HG02642 (cell line): ENCODE data around the gene WDR17.
A peak's percentile ranks its signal among the peaks of the same experiment; 100 is the strongest.

Source experiments
- ATAC-seq: cut with Tn5 transposase; IDR thresholded peaks from one replicate; pipeline ENCODE4 v1.9.1; 2021; ENCODE audit warnings: mild to moderate bottlenecking; ENCODE audit not compliant: unreplicated experiment, poor library complexity

The WDR17 gene

GRCh38 chr4:176065435-176066291 is at the start of gene WDR17:
Gene WDR17, plus strand, starts transcription at chr4:176065841. Its CDS starts 45,740 bp downstream, at chr4:176111581.
- peak; percentile 100 for ATAC-seq

GRCh38 chr4:176016601-176017000 is 49.0 kb upstream of the WDR17 start:
- no peak for ATAC-seq

GRCh38 chr4:176020481-176021085 is 45.1 kb upstream of the WDR17 start:
- ATAC-seq = no peak

- no peak for ATAC-seq
Measured at GRCh38 chr4:176030391-176030790, 35.2 kb upstream of the WDR17 start.

GRCh38 chr4:176031922-176032321 is 33.7 kb upstream of the WDR17 start:
- ATAC-seq = no peak

- ATAC-seq = no peak
Measured at GRCh38 chr4:176032454-176032853, 33.2 kb upstream of the WDR17 start.

- no peak for ATAC-seq
Measured at GRCh38 chr4:176034499-176034898, 31.1 kb upstream of the WDR17 start.

- ATAC-seq = no peak
Measured at GRCh38 chr4:176034936-176035335, 30.7 kb upstream of the WDR17 start.

GRCh38 chr4:176036585-176037205 is 28.9 kb upstream of the WDR17 start:
- ATAC-seq = peak; percentile 70

- no peak for ATAC-seq
Measured at GRCh38 chr4:176038789-176039188, 26.9 kb upstream of the WDR17 start.

GRCh38 chr4:176042195-176042594 is 23.4 kb upstream of the WDR17 start:
- no peak for ATAC-seq

- ATAC-seq = no peak
Measured at GRCh38 chr4:176043838-176044588, 21.6 kb upstream of the WDR17 start.

GRCh38 chr4:176044589-176044951 is 21.1 kb upstream of the WDR17 start:
- no peak for ATAC-seq

GRCh38 chr4:176048631-176049030 is 17.0 kb upstream of the WDR17 start:
- ATAC-seq = no peak

GRCh38 chr4:176052744-176053143 is 12.9 kb upstream of the WDR17 start:
- peak; percentile 90 for ATAC-seq

GRCh38 chr4:176053785-176054184 is 11.9 kb upstream of the WDR17 start:
- ATAC-seq = no peak

- ATAC-seq = no peak
Measured at GRCh38 chr4:176054942-176055341, 10.7 kb upstream of the WDR17 start.

- no peak for ATAC-seq
Measured at GRCh38 chr4:176063718-176064117, 1.9 kb upstream of the WDR17 start.

- no peak for ATAC-seq
Measured at GRCh38 chr4:176064539-176064938, 1.1 kb upstream of the WDR17 start.

GRCh38 chr4:176066757-176067156 is 1.1 kb downstream of the WDR17 start:
- no peak for ATAC-seq

- no peak for ATAC-seq
Measured at GRCh38 chr4:176077561-176077960, 11.9 kb downstream of the WDR17 start.
